ENCODE data around the gene FARP2. TPM values are rescaled to one million over a fixed set of nuclear protein-coding genes. Genes with fewer than 3 reads are reported as not detected.

FARP2 gene
- total RNA-seq, 1 donor from 2014 or later, result 23.5 TPM

GRCh38 chr2:241321886-241322285 lies 34.2 kb upstream of the FARP2 start:
- intact Hi-C loops (cut with micrococcal nuclease), result no loop called here

GRCh38 chr2:241323778-241324177 lies 32.3 kb upstream of the FARP2 start:
- intact Hi-C loops (cut with micrococcal nuclease), result no loop called here

- intact Hi-C loops (cut with micrococcal nuclease), result no loop called here
Observed at GRCh38 chr2:241324775-241325174, 31.3 kb upstream of the FARP2 start.

- intact Hi-C loops (cut with micrococcal nuclease), result no loop called here
Observed at GRCh38 chr2:241325257-241325656, 30.8 kb upstream of the FARP2 start.

GRCh38 chr2:241329669-241330615 lies 26.1 kb upstream of the FARP2 start:
- intact Hi-C loops (cut with micrococcal nuclease), result no loop called here

GRCh38 chr2:241330616-241330981 lies 25.5 kb upstream of the FARP2 start:
- intact Hi-C loops (cut with micrococcal nuclease), result no loop called here

- intact Hi-C loops (cut with micrococcal nuclease), result no loop called here
Observed at GRCh38 chr2:241334813-241335212, 21.3 kb upstream of the FARP2 start.

GRCh38 chr2:241339839-241340630 lies 16.1 kb upstream of the FARP2 start:
- intact Hi-C loops (cut with micrococcal nuclease), result no loop called here

- intact Hi-C loops (cut with micrococcal nuclease), result no loop called here
Observed at GRCh38 chr2:241340631-241341163, 15.4 kb upstream of the FARP2 start.

- intact Hi-C loops (cut with micrococcal nuclease), result no loop called here
Observed at GRCh38 chr2:241344925-241345651, 11.0 kb upstream of the FARP2 start.

- intact Hi-C loops (cut with micrococcal nuclease), result loop anchor here (10.0 kb wide), 1 partner anchor 915 kb away; the partner anchor contains the start of gene GPC1
Observed at GRCh38 chr2:241349941-241350340, 6.1 kb upstream of the FARP2 start.

GRCh38 chr2:241350530-241350877 lies 5.6 kb upstream of the FARP2 start:
- intact Hi-C loops (cut with micrococcal nuclease), result loop anchor here (10.0 kb wide), 1 partner anchor 916 kb away; the partner anchor contains the start of gene GPC1

- intact Hi-C loops (cut with micrococcal nuclease), result loop anchor here (10.0 kb wide), 1 partner anchor 916 kb away; the partner anchor contains the start of gene GPC1
Observed at GRCh38 chr2:241350878-241351639, 5.0 kb upstream of the FARP2 start.

- intact Hi-C loops (cut with micrococcal nuclease), result loop anchor here (10.0 kb wide), 1 partner anchor 917 kb away; the partner anchor contains the start of gene GPC1
Observed at GRCh38 chr2:241351640-241352031, 4.4 kb upstream of the FARP2 start.

GRCh38 chr2:241352227-241352626 lies 3.9 kb upstream of the FARP2 start:
- intact Hi-C loops (cut with micrococcal nuclease), result loop anchor here (10.0 kb wide), 1 partner anchor 917 kb away; the partner anchor contains the start of gene GPC1

GRCh38 chr2:241354668-241355658 lies 1.1 kb upstream of the FARP2 start:
- intact Hi-C loops (cut with micrococcal nuclease), result loop anchor here (1.0 to 10.0 kb wide), 6 partner anchors 87 to 920 kb away; partner anchors contain the start of genes ATG4B, DTYMK, GPC1 and ING5

GRCh38 chr2:241356871-241357260 lies 781 bp downstream of the FARP2 start:
- intact Hi-C loops (cut with micrococcal nuclease), result loop anchor here (1.0 to 10.0 kb wide), 10 partner anchors 42 to 922 kb away; partner anchors contain the start of genes ATG4B, DTYMK, GPC1 and HDLBP

GRCh38 chr2:241357531-241357930 lies 1.4 kb downstream of the FARP2 start:
- intact Hi-C loops (cut with micrococcal nuclease), result loop anchor here (5.0 to 10.0 kb wide), 4 partner anchors 85 to 923 kb away; partner anchors contain the start of genes ATG4B, DTYMK, GPC1 and THAP4

GRCh38 chr2:241358470-241358869 lies 2.4 kb downstream of the FARP2 start:
- intact Hi-C loops (cut with micrococcal nuclease), result loop anchor here (5.0 to 10.0 kb wide), 4 partner anchors 84 to 924 kb away; partner anchors contain the start of genes ATG4B, DTYMK, GPC1 and THAP4
